Right lobe of liver (tissue), 6 donors: ENCODE data around the gene B4GALT5. TPM values are rescaled to one million over a fixed set of nuclear protein-coding genes. Genes with fewer than 3 reads are reported as not detected.

ENCODE experiments used
- ATAC-seq, 4 donors: fragments of 200-7000 bp; cut with Tn5 transposase; one replicate each; pipeline ENCODE4 v1.9.1; 2020; ENCODE audit warnings: mild to moderate bottlenecking in 4 of 4, moderate library complexity in 4 of 4
- DNase-seq, 3 donors: peaks; one replicate each; pipeline ENCODE4 v3.0.0-alpha.2; 2020
- H3K27ac ChIP-seq, 3 donors: fragments of 200-600 bp; one replicate each; pipeline ENCODE4 v1.8.0; 2022
- H3K27me3 ChIP-seq, 2 donors: fragments of 200-600 bp; one replicate each; pipeline ENCODE4 v1.8.0; 2022
- H3K36me3 ChIP-seq, 4 donors: fragments of 200-600 bp; sonication (generic) in 1 of 4; one replicate each; pipeline versions ENCODE4 v1.5.1 to v1.8.0; 2017 to 2022; ENCODE audit warnings: control low read depth in 1 of 4
- H3K4me1 ChIP-seq, 4 donors: fragments of 200-600 bp; sonication (generic) in 1 of 4; one replicate each; pipeline versions ENCODE4 v1.5.1 to v1.8.0; 2017 to 2022; ENCODE audit warnings: control low read depth in 1 of 4
- H3K4me3 ChIP-seq, 3 donors: fragments of 200-600 bp; one replicate each; pipeline ENCODE4 v1.8.0; 2022
- H3K9me3 ChIP-seq, 4 donors: fragments of 200-600 bp; sonication (generic) in 1 of 4; one replicate each; pipeline versions ENCODE4 v1.5.1 to v1.8.0; 2017 to 2022; ENCODE audit warnings: control low read depth in 1 of 4
- CTCF ChIP-seq, 4 donors: fragments of 200-600 bp in 3 of 4; fragments of 450-650 bp in 1 of 4; IDR thresholded peaks; one replicate each; pipeline versions ENCODE4 v1.5.1 to v1.8.0; 2016 to 2022; ENCODE audit warnings: antibody characterized with exemption in 4 of 4, mild to moderate bottlenecking in 2 of 4
- POLR2A ChIP-seq: fragments of 450-650 bp; IDR thresholded peaks from one replicate; pipeline ENCODE4 v1.6.1; 2017; ENCODE audit warnings: antibody characterized with exemption, mild to moderate bottlenecking
- WGBS: methylation state at CpG from one replicate; pipeline ENCODE4 v1.1.6; 2018; ENCODE audit warnings: low coverage, low lambda C conversion rate; ENCODE audit not compliant: insufficient coverage; ENCODE audit errors: missing lambda C conversion rate; 5-methylcytosine and 5-hydroxymethylcytosine counted together
- intact Hi-C, 2 donors: fragments of 100-400 bp; cut with DNase I; formaldehyde crosslinking; loops; one replicate each; pipeline versions ENCODE4 v1.11.2 to v1.14.1; 2022
- total RNA-seq, 6 experiments: library from RNA; depleted of rRNA in 2 of 6; stranded (reverse); fragments of >200 nt in 2 of 6; fragmentation: NEBNext Ultra II Directional in 3 of 6; extraction: Animal tissue kit (Norgen Biotek cat#: 25700) in 3 of 6; gene quantifications; one replicate each; pipeline versions ENCODE4 v1.1.0 to v1.2.4, GENCODE V29; 2016 to 2023
- donor health status: DM: no; HTN: yes; CAD: no.
- donor health status: DM: no; HTN: no; CAD: no.
- donor health status: DM: no; HTN: no; CAD: no.
- donor health status: DM: no; HTN: yes; CAD: no.
- donor health status: DM: no; HTN: yes; CAD: no.

The B4GALT5 gene
- total RNA-seq, 6 experiments from 2014 or later = 9.5 to 32.6 (median 15.5) TPM

- no peak overlapping the region for H3K27ac ChIP-seq
- H3K4me1 ChIP-seq = peaks cover 0 to 15% (median 10%) of the 10 kb centered on the region in 4 donors
- WGBS = 52% methylated on average over 3 of the region's 5 CpGs
- H3K4me3 ChIP-seq = no peak overlapping the region
- DNase-seq (no peak), ATAC-seq (no peak)
- TF ChIP-seq POLR2A = no peak
- H3K36me3 ChIP-seq = no peaks in the 10 kb centered on the region
- no peaks in the 10 kb centered on the region for H3K27me3 ChIP-seq
- no peaks in the 10 kb centered on the region for H3K9me3 ChIP-seq
- intact Hi-C loops = no loop called here
Measured at GRCh38 chr20:49752201-49752903, 38.7 kb upstream of the B4GALT5 start.

DNA sequence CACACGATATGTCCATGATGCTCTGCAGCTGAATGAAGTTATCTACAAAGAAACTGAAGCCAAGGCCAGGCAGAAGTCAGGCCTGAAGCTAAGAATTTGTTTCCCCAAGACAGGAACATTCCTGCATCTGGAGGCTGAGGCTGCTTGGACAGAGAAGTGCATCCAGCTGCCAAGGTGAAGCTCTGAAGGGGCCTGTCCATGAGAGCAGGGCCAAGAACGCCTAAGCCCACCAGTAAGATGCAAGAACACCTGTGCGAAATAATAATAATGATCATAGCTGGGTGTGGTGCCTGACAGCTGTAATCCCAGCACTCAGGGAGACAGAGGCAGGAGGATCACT is 37.7 kb upstream of the B4GALT5 start:
- Histone ChIP-seq H3K9me3 (no peaks in the 10 kb centered on the region), H3K36me3 (no peaks in the 10 kb centered on the region), H3K4me3 (no peak overlapping the region), H3K4me1 (peaks cover 0 to 18% (median 11%) of the 10 kb centered on the region in 4 donors), H3K27me3 (no peaks in the 10 kb centered on the region), H3K27ac (no peak overlapping the region)
- DNase-seq = no peak
- no peak for ATAC-seq
- WGBS = 80% methylated on average over 3 of the region's 3 CpGs
- no peak for TF ChIP-seq POLR2A
- TF ChIP-seq CTCF (IDR thresholded peaks at IDR 0.05) = no peak
- intact Hi-C loops = no loop called here

DNA sequence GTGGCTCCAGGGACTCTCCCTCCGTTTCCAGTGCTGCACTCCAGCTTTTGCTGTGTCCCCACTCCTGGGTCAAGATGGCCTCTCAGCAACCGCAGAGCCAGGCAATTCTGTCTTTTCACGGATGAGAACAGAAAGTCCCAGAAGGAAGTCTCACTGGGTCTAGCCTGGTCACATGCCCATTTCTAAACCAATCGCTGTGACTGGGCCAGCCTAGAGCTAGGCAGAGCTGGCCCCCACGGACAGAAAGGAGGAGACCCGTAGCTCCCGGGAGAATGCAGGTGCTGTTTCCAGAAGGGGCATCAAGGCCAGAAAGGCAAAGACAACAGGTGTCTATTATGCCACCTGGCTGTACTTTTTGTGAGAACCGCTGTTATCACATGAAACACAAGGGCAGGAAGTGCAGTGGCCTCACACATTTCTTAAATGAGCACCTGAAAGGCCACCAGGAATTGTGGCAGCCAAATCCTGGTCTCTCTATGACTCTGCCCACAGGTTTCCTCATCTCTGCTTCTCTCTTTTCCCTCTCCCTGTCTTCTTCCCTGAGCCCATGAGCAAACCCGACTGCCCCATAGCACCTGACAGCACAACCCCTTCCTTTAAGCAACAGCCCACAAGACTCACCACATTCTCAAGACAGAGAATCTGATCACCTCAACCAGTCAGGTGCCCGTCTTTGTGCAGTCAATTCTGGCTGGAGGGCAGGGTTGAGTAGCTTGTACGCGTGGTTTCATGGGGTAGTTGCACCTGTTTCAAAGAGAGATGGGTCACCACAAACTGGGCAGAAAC is 37.1 kb upstream of the B4GALT5 start:
- Histone ChIP-seq H3K27me3 (no peaks in the 10 kb centered on the region), H3K27ac (no peak overlapping the region), H3K4me1 (peaks cover 0 to 18% (median 11%) of the 10 kb centered on the region in 4 donors), H3K9me3 (no peaks in the 10 kb centered on the region), H3K4me3 (no peak overlapping the region), H3K36me3 (no peaks in the 10 kb centered on the region)
- intact Hi-C loops = no loop called here
- TF ChIP-seq POLR2A (no peak), CTCF (IDR thresholded peaks at IDR 0.05) (no peak)
- ATAC-seq (peak in 1 of 4 donors; percentile 10), DNase-seq (no peak)
- 79% methylated on average over 9 of the region's 12 CpGs for WGBS

- Histone ChIP-seq H3K4me1 (peaks cover 0 to 18% (median 11%) of the 10 kb centered on the region in 4 donors), H3K36me3 (no peaks in the 10 kb centered on the region), H3K9me3 (no peaks in the 10 kb centered on the region), H3K4me3 (no peak overlapping the region), H3K27ac (no peak overlapping the region), H3K27me3 (no peaks in the 10 kb centered on the region)
- DNase-seq (no peak), ATAC-seq (no peak)
- intact Hi-C loops = no loop called here
- 73% methylated on average over 1 of the region's 1 CpG for WGBS
- TF ChIP-seq POLR2A (no peak), CTCF (IDR thresholded peaks at IDR 0.05) (no peak)
Measured at GRCh38 chr20:49749625-49750024, 35.9 kb upstream of the B4GALT5 start.

- intact Hi-C loops = no loop called here
- no peaks in the 10 kb centered on the region for H3K27me3 ChIP-seq
- peak overlapping the region; percentile 58 to 75 (median 66) for H3K27ac ChIP-seq
- H3K4me3 ChIP-seq = no peak overlapping the region
- no peaks in the 10 kb centered on the region for H3K9me3 ChIP-seq
- peaks cover 0 to 18% (median 11%) of the 10 kb centered on the region in 4 donors for H3K4me1 ChIP-seq
- TF ChIP-seq POLR2A (no peak), CTCF (IDR thresholded peaks at IDR 0.05) (no peak)
- no peak for DNase-seq
- H3K36me3 ChIP-seq = no peaks in the 10 kb centered on the region
- no peak for ATAC-seq
- 96% methylated on average over 3 of the region's 3 CpGs for WGBS
Measured at GRCh38 chr20:49748525-49748838, 34.8 kb upstream of the B4GALT5 start.
